ENCODE measurements around the gene KIAA1549. TPM values are rescaled to one million over a fixed set of nuclear protein-coding genes. Genes with fewer than 3 reads are reported as not detected.

KIAA1549 gene
- total RNA-seq, 1 experiment from 2014 or later = 18.7 TPM

GRCh38 chr7:138833596-138833995 lies 147.6 kb downstream of the KIAA1549 start:
- ATAC-seq (no peak), DNase-seq (ENCODE audit: low spot score) (no peak)
- TF ChIP-seq NFE2L1 (CRISPR knock-in tag; IDR thresholded peaks at IDR 0.05) (no peak), E2F5 (CRISPR knock-in tag; IDR thresholded peaks at IDR 0.05) (no peak), ATF2 (CRISPR knock-in tag; IDR thresholded peaks at IDR 0.05; ENCODE audit: borderline replicate concordance, low read depth) (no peak), SOX15 (CRISPR knock-in tag; IDR thresholded peaks at IDR 0.05) (no peak), E2F4 (CRISPR knock-in tag; IDR thresholded peaks at IDR 0.05; ENCODE audit: borderline replicate concordance, low read depth) (no peak), CREB1 (CRISPR knock-in tag; IDR thresholded peaks at IDR 0.05) (no peak), HMGXB4 (CRISPR knock-in tag; IDR thresholded peaks at IDR 0.05) (no peak), ESRRA (CRISPR knock-in tag; IDR thresholded peaks at IDR 0.05; ENCODE audit: borderline replicate concordance) (no peak)
- Mint-ChIP-seq H3K9me3 (no peaks in the 10 kb centered on the region), H3K36me3 (peaks cover 19% of the 10 kb centered on the region; the same call in 1 of the 2 replicates), H3K4me3 (no peak overlapping the region), H3K4me1 (peaks cover 14% of the 10 kb centered on the region), H3K27ac (no peak overlapping the region; the same call in 1 of the 2 replicates), H3K27me3 (ENCODE audit: low read depth) (no peaks in the 10 kb centered on the region)
- ChIA-PET CTCF (no interaction called here), POLR2A (no interaction called here)

GRCh38 chr7:138832966-138833365 lies 148.2 kb downstream of the KIAA1549 start:
- Mint-ChIP-seq H3K27me3 (ENCODE audit: low read depth) (no peaks in the 10 kb centered on the region), H3K4me3 (no peak overlapping the region), H3K27ac (peak overlapping the region; percentile 50), H3K9me3 (no peaks in the 10 kb centered on the region), H3K36me3 (peaks cover 17% of the 10 kb centered on the region; the same call in 1 of the 2 replicates), H3K4me1 (peaks cover 14% of the 10 kb centered on the region)
- DNase-seq (ENCODE audit: low spot score) = no peak
- TF ChIP-seq ZMAT4 (CRISPR knock-in tag; IDR thresholded peaks at IDR 0.05) (no peak), TEAD1 (CRISPR knock-in tag; IDR thresholded peaks at IDR 0.05) (no peak), ZNF671 (CRISPR knock-in tag; IDR thresholded peaks at IDR 0.05) (no peak), ZNF232 (CRISPR knock-in tag; IDR thresholded peaks at IDR 0.05) (no peak), USF1 (CRISPR knock-in tag; IDR thresholded peaks at IDR 0.05) (no peak), HMGXB4 (CRISPR knock-in tag; IDR thresholded peaks at IDR 0.05) (no peak), JAZF1 (CRISPR knock-in tag; IDR thresholded peaks at IDR 0.05) (no peak)
- ChIA-PET POLR2A (no interaction called here), CTCF (no interaction called here)
- no peak for ATAC-seq

- peaks cover 6% of the 10 kb centered on the region for H3K9me3 Mint-ChIP-seq
- no peak for DNase-seq (ENCODE audit: low spot score)
- peaks cover 3% of the 10 kb centered on the region; the same call in 1 of the 2 replicates for H3K36me3 Mint-ChIP-seq
- ChIA-PET POLR2A (no interaction called here), CTCF (no interaction called here)
- no peaks in the 10 kb centered on the region for H3K27me3 Mint-ChIP-seq (ENCODE audit: low read depth)
- no peak for ATAC-seq
- H3K27ac Mint-ChIP-seq = no peak overlapping the region
- peaks cover 14% of the 10 kb centered on the region for H3K4me1 Mint-ChIP-seq
- H3K4me3 Mint-ChIP-seq = no peak overlapping the region
- no peak for TF ChIP-seq ZSCAN18 (CRISPR knock-in tag; IDR thresholded peaks at IDR 0.05)
- no peak for TF ChIP-seq NR2C2 (CRISPR knock-in tag; IDR thresholded peaks at IDR 0.05)
- no peak for TF ChIP-seq ZNF138 (CRISPR knock-in tag; conservative IDR thresholded peaks at IDR 0.05)
- no peak for TF ChIP-seq NFATC4 (CRISPR knock-in tag; IDR thresholded peaks at IDR 0.05)
- TF ChIP-seq MXD4 (CRISPR knock-in tag; IDR thresholded peaks at IDR 0.05; ENCODE audit: borderline replicate concordance) = no peak
- no peak for TF ChIP-seq NR1H2 (CRISPR knock-in tag; IDR thresholded peaks at IDR 0.05)
- TF ChIP-seq MLX (CRISPR knock-in tag; IDR thresholded peaks at IDR 0.05) = no peak
Observed at GRCh38 chr7:138829335-138829734, 151.9 kb downstream of the KIAA1549 start.

Data from WTC11 (cell line).